ENCODE measurements around the gene WNT1.

- TF ChIP-seq POLR2A (IDR thresholded peaks at IDR 0.05; ENCODE audit: low read length) (no peak), GATA1 (IDR thresholded peaks at IDR 0.05; ENCODE audit: low read depth, low read length) (no peak)
Observed at GRCh38 chr12:48969833-48970701, 8.1 kb upstream of the WNT1 start.

Measured in erythroblast (primary cell).